Sciatic nerve (tissue), 2 donors: Measurements from ENCODE around the gene SLC27A1. TPM values are rescaled to one million over a fixed set of nuclear protein-coding genes. Genes with fewer than 3 reads are reported as not detected.
A peak's percentile ranks its signal among the peaks of the same experiment; 100 is the strongest.
"Not testable (repeated sequence)": the region's sequence is repeated elsewhere in the genome, so short reads cannot be mapped to it uniquely, and the experiment has no call there.

Experiments
- ATAC-seq: fragments of 200-7000 bp; cut with Tn5 transposase; one replicate; pipeline ENCODE4 v1.9.1; 2020; ENCODE audit warnings: mild to moderate bottlenecking, moderate library complexity
- DNase-seq: peaks from one replicate; pipeline ENCODE4 v3.0.0-alpha.2; 2020; ENCODE audit warnings: low spot score
- intact Hi-C: fragments of 100-400 bp; cut with DNase I; formaldehyde crosslinking; loops from one replicate; pipeline ENCODE4 v1.14.2; 2022
- total RNA-seq: library from RNA; stranded (reverse); fragmentation: NEBNext Ultra II Directional; extraction: Animal tissue kit (Norgen Biotek cat#: 25700); gene quantifications from one replicate; pipeline ENCODE4 v1.2.1, GENCODE V29; 2021
- donor health status: DM: no; HTN: no; CAD: no.
- donor health status: DM: no; HTN: no; CAD: no.

The SLC27A1 gene
- total RNA-seq, 1 donor from 2014 or later: 47.3 TPM

DNA sequence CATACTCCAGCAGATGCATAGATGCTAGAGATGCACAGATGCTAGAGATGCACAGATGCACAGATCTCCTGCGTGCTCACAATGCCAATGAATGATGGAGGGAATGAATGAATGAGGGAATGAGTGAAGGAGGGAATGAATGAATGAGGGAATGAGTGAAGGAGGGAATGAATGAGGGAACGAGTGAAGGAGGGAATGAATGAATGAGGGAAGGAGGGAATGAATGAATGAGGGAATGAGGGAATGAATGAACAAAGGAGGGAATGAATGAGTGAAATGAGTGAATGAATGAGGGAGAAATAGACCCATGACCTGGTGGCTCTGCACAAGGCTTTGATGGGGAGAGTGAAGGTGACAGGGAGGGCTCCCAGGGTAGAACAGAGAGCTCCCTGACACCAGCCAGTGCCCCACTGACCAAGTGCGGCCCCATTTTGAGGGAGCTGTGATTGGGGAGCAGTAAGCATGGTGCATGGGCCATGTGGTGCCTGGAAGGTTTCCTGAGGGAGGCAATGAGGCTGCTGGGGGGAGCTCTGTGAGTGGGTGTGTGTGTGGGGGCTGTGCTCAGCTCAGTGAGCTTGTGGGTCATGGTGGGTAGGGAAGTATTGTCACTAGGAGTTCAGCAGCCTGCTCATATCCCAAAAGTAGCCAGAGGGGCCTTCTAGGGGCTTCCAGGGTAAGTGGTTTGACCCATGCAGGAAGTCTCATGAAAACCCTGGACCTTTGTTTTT is 12.7 kb downstream of the SLC27A1 start:
- intact Hi-C loops: no loop called here
- DNase-seq (no peak), ATAC-seq (no peak)

- intact Hi-C loops: no loop called here
- ATAC-seq (no peak), DNase-seq (no peak)
These were observed 13.3 kb downstream of the SLC27A1 start for GRCh38 chr19:17483605-17484002.

DNA sequence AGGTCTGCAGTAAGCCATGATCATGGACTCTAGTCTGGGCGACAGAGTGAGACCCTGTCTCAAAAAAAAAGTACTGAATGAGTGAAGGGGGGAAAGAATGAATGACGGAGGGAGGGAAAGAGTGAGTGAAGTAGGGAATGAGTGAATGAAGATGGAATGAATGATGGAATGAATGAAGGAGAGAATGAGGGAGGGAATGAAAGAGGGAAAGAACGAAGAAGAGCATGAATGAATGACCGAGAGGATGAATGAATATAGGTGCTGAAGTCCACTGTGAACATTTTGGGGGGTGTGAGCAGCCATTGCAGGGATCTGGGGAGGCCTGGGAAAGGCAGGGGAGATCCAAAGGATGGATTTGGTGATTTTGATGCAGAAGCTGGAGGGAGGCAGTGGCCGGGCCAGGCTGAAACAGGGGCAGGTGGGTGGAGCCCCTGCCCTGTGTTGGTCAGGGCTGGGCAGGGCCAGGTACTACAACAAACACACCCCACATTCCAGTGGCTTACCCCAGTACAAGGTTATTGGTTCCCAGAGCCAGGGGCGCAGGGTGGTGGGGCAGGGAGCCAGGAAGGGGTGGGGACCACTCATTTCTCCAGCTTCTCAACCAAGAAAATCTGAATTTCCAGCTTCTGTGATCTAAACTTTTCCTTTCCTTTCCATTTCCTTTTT is 14.3 kb downstream of the SLC27A1 start:
- intact Hi-C loops: no loop called here
- DNase-seq (no peak), ATAC-seq (no peak)

GRCh38 chr19:17486545-17487240 is 16.4 kb downstream of the SLC27A1 start:
- ATAC-seq: no peak
- no peak for DNase-seq
- intact Hi-C loops: no loop called here

DNA sequence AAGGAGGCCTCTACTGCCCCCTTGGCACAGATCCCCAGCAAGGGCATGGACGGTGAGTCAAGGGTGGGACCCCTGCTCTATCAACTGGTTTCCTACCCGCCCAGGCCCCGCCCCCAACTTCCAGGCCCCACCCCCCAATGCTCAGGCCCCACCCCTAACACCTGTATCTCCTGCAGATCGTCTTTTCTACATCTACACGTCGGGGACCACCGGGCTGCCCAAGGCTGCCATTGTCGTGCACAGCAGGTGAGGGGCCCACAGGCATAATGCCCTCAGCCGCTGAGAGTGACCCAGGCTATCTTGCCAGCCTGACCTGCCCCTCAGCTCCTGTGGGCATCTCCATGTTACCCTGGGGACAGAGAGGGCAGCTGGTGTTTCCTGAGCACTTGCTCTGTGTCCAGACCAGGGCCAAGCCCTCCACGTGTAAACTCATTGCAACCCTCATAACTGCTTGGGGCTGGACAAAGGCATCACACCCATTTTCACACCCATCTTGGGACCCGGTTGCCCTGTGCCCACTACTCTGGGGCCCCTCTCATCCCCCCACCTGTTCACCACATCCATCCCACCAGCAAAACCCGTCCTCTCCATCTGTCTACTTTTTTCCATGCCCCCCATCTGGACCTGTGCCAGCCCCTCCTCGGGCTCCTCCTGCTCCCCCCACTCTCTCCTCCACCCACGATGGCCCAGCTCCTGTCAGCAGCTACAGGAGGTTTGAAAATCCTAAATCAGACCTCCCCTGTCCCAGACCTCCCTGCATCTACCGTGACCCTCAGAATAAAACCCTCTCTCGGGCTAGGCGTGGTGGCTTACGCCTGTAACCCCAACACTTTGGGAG is 17.2 kb downstream of the SLC27A1 start:
- ATAC-seq: no peak

DNA sequence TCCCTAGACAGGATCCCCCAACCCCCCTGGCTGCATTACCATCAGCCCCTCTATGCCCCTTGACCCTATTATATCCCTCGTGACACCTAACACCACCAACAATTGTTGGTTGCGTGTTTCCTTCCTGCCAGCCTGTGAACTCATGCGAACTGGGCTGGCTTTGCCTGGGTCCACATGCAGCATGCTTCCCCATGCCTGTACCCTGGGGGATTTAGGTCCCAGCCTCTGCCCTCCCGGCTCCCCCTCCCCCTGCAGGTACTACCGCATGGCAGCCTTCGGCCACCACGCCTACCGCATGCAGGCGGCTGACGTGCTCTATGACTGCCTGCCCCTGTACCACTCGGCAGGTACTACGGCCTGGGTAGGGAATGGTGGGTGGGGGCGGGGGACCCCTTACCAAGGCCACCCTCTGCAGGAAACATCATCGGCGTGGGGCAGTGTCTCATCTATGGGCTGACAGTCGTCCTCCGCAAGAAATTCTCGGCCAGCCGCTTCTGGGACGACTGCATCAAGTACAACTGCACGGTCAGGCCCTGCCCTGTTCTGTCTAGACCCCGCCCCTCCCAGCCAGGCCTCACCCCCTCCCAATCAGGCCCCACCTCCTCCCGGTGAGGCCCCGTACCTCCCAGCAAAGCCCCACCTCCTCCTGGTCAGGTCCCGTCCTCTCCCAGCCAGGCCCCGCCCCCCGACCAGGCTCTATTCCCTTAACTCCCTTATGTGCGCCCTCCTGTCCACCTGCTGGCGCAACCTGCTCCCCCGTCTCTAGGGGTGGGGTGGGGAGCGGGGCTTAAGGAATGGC is 18.5 kb downstream of the SLC27A1 start:
- DNase-seq (no peak), ATAC-seq (peak; percentile 74)
- intact Hi-C loops: no loop called here

More for the DNA sequence above, 17.2 kb downstream of the SLC27A1 start:
- intact Hi-C loops: no loop called here
- no peak for DNase-seq

GRCh38 chr19:17489392-17490030 is 19.2 kb downstream of the SLC27A1 start:
- ATAC-seq (no peak), DNase-seq (no peak)
- intact Hi-C loops: no loop called here

DNA sequence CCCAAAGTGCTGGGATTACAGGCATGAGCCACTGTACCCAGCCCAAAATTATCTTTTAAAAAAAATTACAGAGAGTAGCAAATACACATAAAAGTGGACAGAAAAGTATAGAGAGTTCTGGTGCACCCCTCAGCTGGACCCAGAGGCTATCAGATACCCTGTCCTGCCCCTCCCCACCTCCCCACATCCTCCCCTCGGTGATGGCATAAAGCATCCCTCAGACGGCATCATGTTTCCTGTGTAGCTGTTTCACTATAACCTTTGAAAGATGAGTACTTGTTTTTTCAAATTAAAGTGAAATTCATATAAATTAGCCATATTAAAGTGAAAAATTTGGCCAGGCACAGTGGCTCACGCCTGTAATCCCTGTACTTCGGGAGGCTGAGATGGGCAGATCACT is 20.1 kb downstream of the SLC27A1 start:
- DNase-seq (no peak), ATAC-seq (no peak)
- intact Hi-C loops: no loop called here

GRCh38 chr19:17491287-17491686 is 21.0 kb downstream of the SLC27A1 start:
- no peak for ATAC-seq
- intact Hi-C loops: no loop called here
- DNase-seq: no peak

DNA sequence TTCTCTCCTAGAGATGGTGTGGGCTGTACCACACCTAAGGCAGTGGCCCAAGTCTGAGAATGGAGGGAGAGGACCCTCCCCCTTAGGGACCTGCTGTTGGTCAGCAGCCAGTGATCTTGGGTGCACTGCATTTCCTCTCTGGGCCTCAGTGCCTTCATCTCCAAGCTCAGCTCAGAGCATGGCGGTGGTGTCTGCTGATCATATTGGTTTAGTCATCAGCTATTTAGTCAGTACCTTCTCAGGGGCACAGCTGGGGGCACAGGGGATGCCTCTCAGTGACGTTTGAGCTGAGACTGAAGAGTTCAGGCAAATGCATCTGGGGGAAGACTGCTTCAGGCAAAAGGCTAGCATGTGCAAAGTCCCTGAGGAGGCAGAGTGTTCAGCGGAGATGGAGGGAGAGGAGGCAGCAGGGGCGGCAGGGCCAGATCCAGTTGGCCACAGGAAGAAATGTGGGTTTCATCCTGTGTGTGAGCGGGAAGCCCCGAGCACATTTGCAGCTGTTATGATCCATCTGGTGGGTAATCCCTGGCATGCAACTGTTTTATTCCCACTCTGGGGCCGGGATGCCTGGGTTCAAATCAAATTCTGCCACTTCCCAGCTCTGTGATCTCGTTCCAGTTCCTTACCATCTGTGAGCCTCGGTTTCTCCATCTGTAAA is 25.4 kb downstream of the SLC27A1 start:
- DNase-seq: no peak
- no peak for ATAC-seq
- intact Hi-C loops: loop anchor here (5.0 kb wide), 1 partner anchor 597 kb away; no protein-coding TSS in a partner anchor

DNA sequence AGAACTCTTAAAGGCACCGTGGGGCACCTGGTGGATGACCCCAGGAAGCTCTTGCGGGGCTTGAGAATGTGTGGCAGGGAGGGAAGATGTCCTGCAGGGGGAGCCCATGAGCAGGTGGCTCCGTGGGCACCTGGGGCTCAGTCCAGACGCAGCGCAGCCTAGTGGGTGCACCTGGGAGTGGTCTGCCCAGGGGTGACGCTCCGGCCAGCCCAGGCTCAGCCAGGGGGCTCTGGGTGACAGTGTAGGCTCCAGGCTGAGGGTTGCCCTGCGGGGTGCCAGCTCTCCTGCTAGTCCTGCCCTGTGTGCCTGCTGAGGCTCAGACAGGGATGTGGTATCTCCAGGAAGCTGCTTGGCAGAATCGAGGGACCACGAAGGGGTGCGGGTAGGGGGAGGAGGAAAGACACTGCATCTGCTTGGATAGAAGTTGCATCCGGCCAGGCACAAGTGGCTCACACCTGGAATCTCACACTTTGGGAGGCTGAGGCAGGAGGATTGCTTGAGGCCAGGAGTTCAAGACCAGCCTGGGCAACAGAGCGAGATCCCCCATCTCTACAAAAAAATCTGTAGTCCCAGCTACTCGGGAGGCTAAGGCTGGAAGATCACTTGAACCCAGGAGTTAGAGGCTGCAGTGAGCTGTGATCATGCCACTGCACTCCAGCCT is 26.1 kb downstream of the SLC27A1 start:
- ATAC-seq: peak; percentile 65
- DNase-seq: no peak
- intact Hi-C loops: loop anchor here (5.0 kb wide), 1 partner anchor 596 kb away; no protein-coding TSS in a partner anchor

- intact Hi-C loops: loop anchor here (5.0 kb wide), 1 partner anchor 595 kb away; no protein-coding TSS in a partner anchor
- ATAC-seq (no peak), DNase-seq (no peak)
These were observed 26.9 kb downstream of the SLC27A1 start for GRCh38 chr19:17497149-17497798.

DNA sequence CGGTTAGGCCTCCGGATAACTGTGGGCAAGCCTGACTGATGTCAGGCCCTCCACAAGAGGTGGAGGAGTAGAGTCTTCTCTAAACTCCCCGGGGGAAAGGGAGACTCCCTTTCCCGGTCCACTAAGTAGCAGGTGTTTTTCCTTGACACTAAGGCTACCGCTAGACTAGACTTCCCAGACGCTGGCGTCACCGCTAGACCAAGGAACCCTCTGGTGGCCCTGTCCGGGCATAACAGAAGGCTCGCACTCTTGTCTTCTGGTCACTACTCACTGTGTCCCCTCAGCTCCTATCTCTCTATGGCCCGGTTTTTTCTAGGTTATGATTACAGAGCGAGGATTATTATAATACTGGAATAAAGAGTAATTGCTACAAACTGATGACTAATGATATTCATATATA is 28.7 kb downstream of the SLC27A1 start:
- not testable (repeated sequence) for DNase-seq, ATAC-seq
- intact Hi-C loops: loop anchor here (5.0 kb wide), 1 partner anchor 593 kb away; no protein-coding TSS in a partner anchor

DNA sequence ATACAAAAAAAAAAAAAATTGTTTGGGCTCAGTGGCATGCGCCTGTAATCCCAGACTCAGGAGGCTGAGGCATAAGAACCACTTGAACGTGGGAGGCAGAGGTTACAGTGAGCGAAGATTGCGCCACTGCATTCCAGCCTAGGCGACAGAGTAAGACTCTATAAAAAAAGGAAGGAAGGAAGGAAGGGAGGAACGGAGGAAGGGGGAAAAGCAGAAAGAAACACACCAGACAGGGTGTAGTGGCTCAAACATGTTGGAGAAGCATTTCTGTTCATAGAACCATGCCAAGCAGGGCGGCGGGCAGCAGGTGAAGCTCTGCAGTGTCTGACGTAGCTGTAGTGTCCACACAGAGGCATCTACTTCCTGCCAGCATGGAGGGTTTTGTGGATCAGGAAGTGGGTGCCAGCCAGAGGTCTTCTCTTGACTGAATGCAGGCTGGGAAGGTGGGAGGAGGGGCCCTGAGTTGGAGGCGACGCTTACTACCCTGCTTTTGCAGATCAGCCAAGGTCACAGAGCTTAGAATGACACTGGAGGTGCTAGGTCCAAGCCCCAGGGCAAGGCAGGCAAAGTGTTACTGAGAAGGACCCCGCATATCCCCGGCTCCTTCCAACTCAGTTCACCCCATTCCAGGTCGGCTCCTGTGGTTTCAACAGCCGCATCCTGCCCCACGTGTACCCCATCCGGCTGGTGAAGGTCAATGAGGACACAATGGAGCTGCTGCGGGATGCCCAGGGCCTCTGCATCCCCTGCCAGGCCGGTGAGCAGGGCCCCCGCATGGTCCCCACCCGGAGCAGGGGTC is 29.5 kb downstream of the SLC27A1 start:
- DNase-seq: no peak
- ATAC-seq: peak; percentile 25
- intact Hi-C loops: loop anchor here (5.0 kb wide), 1 partner anchor 592 kb away; no protein-coding TSS in a partner anchor

DNA sequence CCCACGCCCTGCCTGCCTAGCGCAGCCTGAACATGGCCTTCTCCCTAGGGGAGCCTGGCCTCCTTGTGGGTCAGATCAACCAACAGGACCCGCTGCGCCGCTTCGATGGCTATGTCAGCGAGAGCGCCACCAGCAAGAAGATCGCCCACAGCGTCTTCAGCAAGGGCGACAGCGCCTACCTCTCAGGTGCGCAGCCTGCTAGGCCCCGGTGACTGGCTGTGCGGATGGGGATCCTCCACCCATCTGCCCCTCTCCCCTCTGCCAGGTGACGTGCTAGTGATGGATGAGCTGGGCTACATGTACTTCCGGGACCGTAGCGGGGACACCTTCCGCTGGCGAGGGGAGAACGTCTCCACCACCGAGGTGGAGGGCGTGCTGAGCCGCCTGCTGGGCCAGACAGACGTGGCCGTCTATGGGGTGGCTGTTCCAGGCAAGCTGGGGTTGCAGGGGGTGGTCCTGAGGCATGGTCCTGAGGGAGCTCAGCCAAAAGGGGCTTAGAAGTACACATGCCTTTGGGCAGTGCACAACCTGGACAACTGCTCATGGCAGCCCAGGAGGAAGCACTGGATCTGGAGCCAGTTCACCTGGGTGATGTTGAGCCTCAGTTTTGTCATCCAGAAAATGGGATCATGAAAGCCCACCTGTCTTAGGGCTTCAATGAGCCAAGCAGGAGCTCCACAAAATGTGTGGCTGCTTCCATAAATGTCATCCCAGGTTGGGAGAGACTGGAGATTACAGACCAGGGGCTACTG is 30.3 kb downstream of the SLC27A1 start:
- ATAC-seq (no peak), DNase-seq (no peak)
- intact Hi-C loops: no loop called here
